ENCODE measurements around the gene DYNC1H1.

Gene DYNC1H1

GRCh38 chr14:102011631-102012030, 47.3 kb downstream of the DYNC1H1 start:
- DNase-seq = no peak
- TF ChIP-seq GATA1 (IDR thresholded peaks at IDR 0.05; ENCODE audit: low read depth, low read length) = no peak
- TF ChIP-seq POLR2A (IDR thresholded peaks at IDR 0.05; ENCODE audit: low read length) = no peak

GRCh38 chr14:102012336-102012735, 48.0 kb downstream of the DYNC1H1 start:
- no peak for DNase-seq
- no peak for TF ChIP-seq POLR2A (IDR thresholded peaks at IDR 0.05; ENCODE audit: low read length)
- TF ChIP-seq GATA1 (IDR thresholded peaks at IDR 0.05; ENCODE audit: low read depth, low read length) = no peak

- TF ChIP-seq POLR2A (IDR thresholded peaks at IDR 0.05; ENCODE audit: low read length) = no peak
- no peak for TF ChIP-seq GATA1 (IDR thresholded peaks at IDR 0.05; ENCODE audit: low read depth, low read length)
- no peak for DNase-seq
Measured at GRCh38 chr14:102013669-102014200, 49.4 kb downstream of the DYNC1H1 start.

GRCh38 chr14:102015045-102015685, 50.8 kb downstream of the DYNC1H1 start:
- no peak for DNase-seq
- TF ChIP-seq GATA1 (IDR thresholded peaks at IDR 0.05; ENCODE audit: low read depth, low read length) (no peak), POLR2A (IDR thresholded peaks at IDR 0.05; ENCODE audit: low read length) (no peak)

GRCh38 chr14:102015771-102016170, 51.4 kb downstream of the DYNC1H1 start:
- no peak for TF ChIP-seq POLR2A (IDR thresholded peaks at IDR 0.05; ENCODE audit: low read length)
- no peak for TF ChIP-seq GATA1 (IDR thresholded peaks at IDR 0.05; ENCODE audit: low read depth, low read length)
- no peak for DNase-seq

- no peak for TF ChIP-seq POLR2A (IDR thresholded peaks at IDR 0.05; ENCODE audit: low read length)
- TF ChIP-seq GATA1 (IDR thresholded peaks at IDR 0.05; ENCODE audit: low read depth, low read length) = no peak
- DNase-seq = no peak
Measured at GRCh38 chr14:102016420-102017090, 52.2 kb downstream of the DYNC1H1 start.

GRCh38 chr14:102018251-102018650, 53.9 kb downstream of the DYNC1H1 start:
- TF ChIP-seq GATA1 (IDR thresholded peaks at IDR 0.05; ENCODE audit: low read depth, low read length) (no peak), POLR2A (IDR thresholded peaks at IDR 0.05; ENCODE audit: low read length) (no peak)
- DNase-seq = no peak

GRCh38 chr14:102019006-102019540, 54.7 kb downstream of the DYNC1H1 start:
- no peak for TF ChIP-seq POLR2A (IDR thresholded peaks at IDR 0.05; ENCODE audit: low read length)
- no peak for DNase-seq

- no peak for DNase-seq
Measured at GRCh38 chr14:102020058-102020971, 55.9 kb downstream of the DYNC1H1 start.

GRCh38 chr14:102026934-102027333, 62.6 kb downstream of the DYNC1H1 start:
- TF ChIP-seq POLR2A (IDR thresholded peaks at IDR 0.05; ENCODE audit: low read length) (no peak), GATA1 (IDR thresholded peaks at IDR 0.05; ENCODE audit: low read depth, low read length) (no peak)
- no peak for DNase-seq

More at GRCh38 chr14:102020058-102020971, 55.9 kb downstream of the DYNC1H1 start:
- TF ChIP-seq POLR2A (IDR thresholded peaks at IDR 0.05; ENCODE audit: low read length) (no peak), GATA1 (IDR thresholded peaks at IDR 0.05; ENCODE audit: low read depth, low read length) (no peak)

GRCh38 chr14:102027951-102028350, 63.6 kb downstream of the DYNC1H1 start:
- TF ChIP-seq POLR2A (IDR thresholded peaks at IDR 0.05; ENCODE audit: low read length) = no peak
- TF ChIP-seq GATA1 (IDR thresholded peaks at IDR 0.05; ENCODE audit: low read depth, low read length) = no peak
- DNase-seq = no peak

- DNase-seq = no peak
- TF ChIP-seq GATA1 (IDR thresholded peaks at IDR 0.05; ENCODE audit: low read depth, low read length) = no peak
- TF ChIP-seq POLR2A (IDR thresholded peaks at IDR 0.05; ENCODE audit: low read length) = no peak
Measured at GRCh38 chr14:102028733-102029132, 64.4 kb downstream of the DYNC1H1 start.

- no peak for DNase-seq
- TF ChIP-seq GATA1 (IDR thresholded peaks at IDR 0.05; ENCODE audit: low read depth, low read length) = no peak
- TF ChIP-seq POLR2A (IDR thresholded peaks at IDR 0.05; ENCODE audit: low read length) = no peak
Measured at GRCh38 chr14:102029956-102030355, 65.6 kb downstream of the DYNC1H1 start.

- no peak for TF ChIP-seq GATA1 (IDR thresholded peaks at IDR 0.05; ENCODE audit: low read depth, low read length)
- TF ChIP-seq POLR2A (IDR thresholded peaks at IDR 0.05; ENCODE audit: low read length) = no peak
- no peak for DNase-seq
Measured at GRCh38 chr14:102033241-102033640, 68.9 kb downstream of the DYNC1H1 start.

Measured in erythroblast (primary cell).